T-helper 1 cell (primary cell): Measurements from ENCODE around the gene PCSK2.
"Not testable (repeated sequence)": the region's sequence is repeated elsewhere in the genome, so short reads cannot be mapped to it uniquely, and the experiment has no call there.

ENCODE experiments used
- DNase-seq, 5 donors: peaks; one replicate each; pipeline ENCODE4 v3.0.0-alpha.2; 2012 to 2020
- total RNA-seq, 4 donors: gene quantifications; one replicate each; lab custom pipeline; 2026; lab: John Stamatoyannopoulos, UW

PCSK2 gene
- total RNA-seq = 0 reads per million in 4 donors

DNA sequence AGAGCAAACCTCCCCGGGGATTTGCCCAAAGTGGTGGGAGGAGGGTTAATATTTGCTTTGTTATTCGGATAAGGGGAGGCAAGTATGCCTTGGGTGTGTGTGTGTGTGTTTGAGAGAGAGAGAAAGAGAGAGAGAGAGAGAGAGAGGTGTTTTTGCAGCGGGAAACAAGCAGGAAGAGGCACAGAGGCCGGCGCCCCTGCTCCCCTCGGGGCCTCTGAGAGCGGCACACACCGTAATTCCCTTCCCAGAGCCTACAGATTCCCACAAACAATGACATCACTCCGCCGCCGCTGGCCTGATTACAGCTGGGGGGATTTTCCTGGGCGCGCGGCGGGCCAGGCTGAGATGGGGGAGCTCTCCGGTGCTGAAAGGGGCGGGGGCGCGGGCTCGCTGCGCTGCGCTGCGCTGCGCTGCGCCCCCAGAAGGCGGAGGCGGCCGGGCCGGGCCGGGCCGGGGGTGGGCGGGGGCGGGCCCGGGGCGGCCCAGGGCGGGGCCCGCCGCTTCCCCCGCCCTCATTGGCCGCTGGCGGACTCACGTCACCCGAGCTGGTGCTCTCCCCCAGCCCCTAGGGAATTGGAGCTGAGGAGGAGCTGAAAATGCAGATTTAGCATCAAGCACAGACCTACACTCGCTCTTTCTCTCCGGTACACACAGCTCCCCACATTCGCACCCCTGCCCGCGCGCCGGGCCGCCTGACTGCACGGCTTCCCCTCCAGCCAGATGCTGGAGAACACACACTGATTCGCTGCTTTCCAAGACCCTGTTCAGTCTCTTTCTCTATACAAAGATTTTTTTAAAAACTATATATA is at the start of gene PCSK2:
Gene PCSK2, plus strand, starts transcription at position 631 of the 809 bp plus-strand sequence. CDS start 266 bp downstream, outside the sequence.
- DNase-seq = no peak

GRCh38 chr20:17177341-17177740 is 49.5 kb upstream of the PCSK2 start:
- no peak for DNase-seq

DNA sequence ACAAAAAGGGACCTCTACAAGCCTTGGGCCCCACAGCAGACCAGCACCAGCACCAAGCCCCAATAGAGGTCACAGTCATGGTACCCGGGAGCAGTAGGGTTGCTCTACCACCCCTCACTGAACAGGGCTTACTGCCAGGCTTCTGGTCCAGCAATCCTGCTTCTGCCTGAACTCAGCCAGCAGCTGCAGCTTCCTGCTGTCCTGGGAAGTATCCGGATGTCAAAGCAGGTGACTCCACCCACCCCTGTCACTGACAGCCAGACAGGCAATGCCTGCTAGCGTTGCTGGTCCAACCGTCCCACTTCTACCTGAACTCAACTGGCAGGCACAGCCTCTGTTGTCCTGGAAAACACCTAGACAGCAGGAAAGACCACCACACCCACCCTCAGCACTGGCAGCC is 47.0 kb upstream of the PCSK2 start:
- no peak for DNase-seq

GRCh38 chr20:17189976-17190695 is 36.7 kb upstream of the PCSK2 start:
- no peak for DNase-seq

GRCh38 chr20:17197041-17197440 is 29.8 kb upstream of the PCSK2 start:
- no peak for DNase-seq

GRCh38 chr20:17202030-17202429 is 24.8 kb upstream of the PCSK2 start:
- DNase-seq = no peak

- DNase-seq = no peak
Measured at GRCh38 chr20:17202673-17203072, 24.2 kb upstream of the PCSK2 start.

DNA sequence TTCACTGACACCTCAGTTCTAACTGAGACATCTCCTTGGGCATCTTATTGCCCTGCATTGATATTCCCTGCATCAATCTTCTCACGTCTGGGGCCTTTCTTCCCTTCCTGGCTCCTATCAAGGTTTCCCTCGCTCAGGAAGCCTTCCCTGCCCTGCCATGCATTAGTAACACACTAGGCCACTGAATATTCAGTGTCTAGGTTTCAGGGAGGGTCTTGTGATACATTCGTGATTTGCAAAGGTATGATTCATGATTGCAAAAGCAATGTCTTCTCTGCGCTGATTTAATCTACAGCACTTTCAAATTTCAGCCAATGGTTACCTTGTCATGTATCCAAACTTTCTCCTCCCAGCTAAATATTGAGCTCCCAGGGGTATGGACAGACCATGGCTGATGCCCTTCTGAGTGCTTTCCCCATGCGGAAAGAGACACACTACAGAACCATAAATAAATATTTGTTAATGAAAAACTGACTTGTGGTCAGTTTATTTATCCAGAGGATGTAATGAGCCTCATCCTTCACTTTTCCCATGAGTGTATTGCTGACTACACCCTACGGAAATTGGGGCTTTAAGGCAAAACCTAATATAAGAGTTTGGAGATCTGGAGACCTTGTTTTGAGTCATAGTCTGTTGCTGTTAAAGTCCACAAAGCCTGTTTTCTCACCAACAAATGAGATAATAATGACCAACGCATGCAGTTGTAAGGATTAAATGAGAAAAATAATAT is 21.6 kb upstream of the PCSK2 start:
- DNase-seq = no peak

GRCh38 chr20:17210387-17210786 is 16.5 kb upstream of the PCSK2 start:
- no peak for DNase-seq

- DNase-seq = no peak
Measured at GRCh38 chr20:17210983-17211382, 15.9 kb upstream of the PCSK2 start.

DNA sequence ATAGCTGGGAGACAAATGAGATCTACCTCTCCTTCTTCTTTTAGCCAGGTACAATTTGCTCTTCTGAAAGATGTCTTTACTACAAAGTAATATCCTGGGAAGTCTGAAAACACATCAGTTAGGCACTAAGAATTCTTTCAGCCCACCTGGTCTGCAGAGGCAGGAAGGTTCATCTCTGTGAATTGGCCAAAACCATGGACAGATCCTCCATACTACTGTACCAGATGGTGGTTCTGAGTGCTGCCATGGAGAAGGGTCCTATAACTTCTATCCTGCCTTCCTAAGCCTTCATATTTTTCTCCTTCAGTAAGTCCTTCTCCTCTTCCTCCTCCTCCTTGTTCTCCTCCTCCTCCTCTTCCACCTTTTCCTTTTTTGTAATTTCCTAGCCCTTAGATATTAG is 11.7 kb upstream of the PCSK2 start:
- DNase-seq = no peak

DNA sequence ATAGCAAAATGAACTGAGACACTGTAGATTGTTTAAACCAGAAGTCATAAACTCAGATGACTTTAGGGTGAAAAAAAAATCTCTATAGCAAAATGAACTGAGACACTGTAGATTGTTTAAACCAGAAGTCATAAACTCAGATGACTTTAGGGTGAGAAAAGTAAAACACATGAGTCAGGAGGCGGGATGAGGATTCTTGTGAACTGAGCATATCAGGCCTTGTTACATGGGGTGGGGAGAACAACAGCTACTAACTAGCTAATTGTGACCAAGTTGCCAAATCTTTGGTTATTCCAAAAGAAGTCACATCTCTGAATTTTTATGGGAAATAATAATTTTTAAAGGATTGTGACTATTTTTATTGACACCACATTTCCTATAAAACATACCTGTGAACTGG is 7.0 kb upstream of the PCSK2 start:
- not testable (repeated sequence) for DNase-seq

DNA sequence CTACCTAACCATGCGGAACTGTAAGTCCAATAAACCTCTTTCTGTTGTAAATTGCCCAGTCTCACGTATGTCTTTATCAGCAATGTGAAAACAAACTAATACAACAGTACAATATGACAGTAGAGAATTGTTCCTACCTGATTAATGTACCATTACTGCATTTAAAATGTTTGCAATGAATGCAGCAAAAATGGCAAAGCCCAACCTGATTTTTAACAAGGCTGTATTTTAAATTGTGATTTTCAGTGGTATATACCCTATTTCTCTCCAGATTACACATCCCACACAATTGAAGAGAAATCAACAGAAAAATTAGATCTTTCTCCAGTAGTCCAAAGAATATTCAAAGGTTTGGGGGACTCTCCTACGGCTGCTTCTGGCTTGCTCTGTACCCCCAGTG is 3.3 kb upstream of the PCSK2 start:
- DNase-seq = no peak

DNA sequence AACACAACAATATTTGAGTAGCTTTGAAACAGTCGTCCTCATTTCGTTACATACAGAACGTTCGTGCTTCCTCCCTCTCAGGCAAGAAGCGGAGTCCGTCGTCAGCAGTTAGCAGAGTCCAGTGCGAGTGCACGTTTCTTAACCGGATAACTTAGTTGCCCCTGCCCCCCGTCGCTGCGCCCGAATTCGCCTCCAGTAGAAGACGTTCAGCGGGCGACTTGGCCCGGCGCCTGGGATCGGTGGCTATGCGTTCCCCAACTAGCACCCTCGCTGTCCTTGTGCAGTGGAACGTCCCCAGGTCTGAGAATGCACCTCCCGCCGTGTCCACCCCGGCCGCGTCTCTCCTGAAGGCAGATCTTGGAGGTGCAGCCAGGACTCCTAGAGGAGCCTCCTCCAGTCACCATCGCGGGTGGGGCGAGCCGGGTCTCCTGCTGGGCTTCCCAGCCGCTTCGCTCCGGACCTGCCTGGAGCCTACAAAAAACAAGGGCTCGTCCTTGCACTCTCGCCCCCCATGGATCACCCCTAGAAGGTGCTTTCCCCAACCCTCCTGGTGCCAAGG is 910 bp upstream of the PCSK2 start:
- DNase-seq = no peak

GRCh38 chr20:17227219-17227575 is 357 bp downstream of the PCSK2 start:
- no peak for DNase-seq

- no peak for DNase-seq
Measured at GRCh38 chr20:17227669-17228623, 1.1 kb downstream of the PCSK2 start.

DNA sequence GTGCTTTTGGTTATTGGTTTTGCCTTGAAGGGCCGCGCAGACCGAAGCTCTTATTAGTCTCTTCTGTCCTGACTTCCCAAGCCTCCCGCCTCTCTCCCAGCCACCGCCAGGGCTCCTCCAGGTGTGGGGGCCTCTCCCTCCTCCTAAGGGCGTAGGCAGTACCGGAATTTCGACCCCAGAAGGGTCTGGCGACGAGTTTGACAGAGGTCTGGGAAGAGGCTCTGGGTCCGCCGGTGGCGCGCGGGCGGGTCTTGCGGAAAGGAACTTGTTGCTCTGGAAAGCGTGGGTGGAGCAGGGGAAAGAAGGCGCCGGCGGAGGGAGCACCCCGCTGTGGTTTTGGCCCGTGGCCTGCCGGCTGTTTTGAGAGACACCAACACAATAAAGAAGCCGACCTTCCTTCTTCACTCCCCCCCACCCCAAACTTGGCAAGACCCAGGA is 1.8 kb downstream of the PCSK2 start:
- no peak for DNase-seq

GRCh38 chr20:17229256-17229655 is 2.4 kb downstream of the PCSK2 start:
- DNase-seq = no peak

DNA sequence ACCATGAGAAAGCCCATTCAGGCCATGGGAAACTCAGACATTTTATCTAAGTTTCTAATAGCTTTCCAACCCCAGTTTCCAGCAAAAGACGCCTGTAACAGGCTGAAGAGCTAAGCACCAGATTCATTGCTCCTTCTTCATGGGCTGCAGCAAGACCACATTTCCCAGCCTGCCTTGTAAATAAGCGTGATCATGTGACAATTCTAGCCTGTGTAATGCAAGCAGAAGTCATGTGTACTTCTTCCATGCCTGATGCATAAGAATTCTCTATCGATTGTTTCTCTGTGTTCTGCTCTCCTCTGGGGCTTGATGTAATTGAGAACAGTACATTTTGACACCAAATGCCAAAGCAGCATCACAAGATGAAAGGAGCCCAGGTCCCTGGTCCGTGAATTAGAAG is 6.8 kb downstream of the PCSK2 start:
- no peak for DNase-seq

DNA sequence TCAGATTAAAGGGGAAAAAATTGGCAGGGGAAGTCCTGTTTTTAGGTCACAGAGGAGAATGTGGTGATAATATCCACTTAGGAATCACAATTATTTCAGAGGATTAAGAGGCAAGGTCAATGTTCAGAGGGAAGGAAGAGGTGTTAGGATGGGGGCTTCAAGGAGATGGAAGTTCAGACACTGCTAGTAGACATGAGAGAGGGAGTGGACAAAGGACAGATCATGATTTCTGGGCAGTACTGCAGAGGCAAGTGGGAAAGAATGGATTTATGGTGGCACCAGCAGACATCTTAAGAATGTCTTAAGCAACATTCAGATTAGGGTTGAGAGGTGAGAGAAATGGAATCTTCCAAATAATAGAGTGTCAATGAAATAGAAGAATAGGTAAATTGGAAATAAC is 9.9 kb downstream of the PCSK2 start:
- DNase-seq = no peak

DNA sequence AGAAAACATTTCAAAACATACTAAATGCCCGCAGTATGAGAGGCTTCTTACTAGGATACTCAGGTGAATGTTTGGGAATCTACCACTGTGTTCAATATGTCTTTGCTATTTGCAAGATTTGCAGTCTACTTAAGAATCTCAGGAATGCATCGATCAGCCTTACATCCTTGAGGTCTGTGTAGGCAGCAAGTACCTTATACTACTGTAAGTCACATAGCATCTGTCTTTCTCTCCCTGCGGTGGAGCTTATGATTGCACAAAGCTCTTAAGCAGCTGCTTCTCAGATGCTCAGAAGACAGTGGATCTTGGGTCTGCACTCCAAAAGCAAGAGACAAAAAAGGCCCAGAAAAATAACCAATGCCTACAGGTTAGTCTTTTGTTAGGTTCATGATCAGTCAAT is 21.4 kb downstream of the PCSK2 start:
- no peak for DNase-seq

DNA sequence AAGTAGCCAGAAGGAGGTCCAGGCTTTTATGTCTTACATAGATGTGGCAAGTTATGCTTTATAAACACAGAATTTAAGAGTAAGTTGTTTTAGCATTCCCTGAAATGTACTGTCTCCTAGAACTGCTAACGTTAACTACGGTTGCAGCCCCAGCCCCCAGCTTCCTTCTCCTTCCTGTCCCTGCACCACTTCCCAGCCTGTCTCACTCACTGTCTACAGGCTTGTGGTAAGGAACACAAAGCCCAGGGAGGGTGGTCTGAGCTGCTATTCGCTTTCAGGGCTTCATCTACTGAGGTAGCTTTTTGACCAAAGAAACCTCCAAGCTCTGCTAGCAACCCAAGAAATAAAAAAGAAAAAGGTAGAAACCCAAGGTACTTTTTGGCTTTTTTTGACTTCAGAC is 35.9 kb downstream of the PCSK2 start:
- no peak for DNase-seq
